GM18505 (cell line): ENCODE results near the gene ZFP3.
"Not testable (repeated sequence)": the region's sequence is repeated elsewhere in the genome, so short reads cannot be mapped to it uniquely, and the experiment has no call there.

Experiments used
- ATAC-seq: cut with Tn5 transposase; IDR thresholded peaks from one replicate; pipeline ENCODE4 v1.9.1; 2021; ENCODE audit not compliant: unreplicated experiment
- POLR2A ChIP-seq: IDR thresholded peaks from 4 replicates; pipeline ENCODE4 v1.6.1; 2011; ENCODE audit warnings: borderline replicate concordance; ENCODE audit not compliant: insufficient read depth, insufficient read length; ENCODE audit errors: extremely low read depth

The ZFP3 gene

GRCh38 chr17:5078106-5079028, at the start of gene ZFP3:
Gene ZFP3 (plus strand): TSS chr17:5078467. CDS start chr17:5091505, 13,038 bp downstream.
- TF ChIP-seq POLR2A = peak; percentile 78
- ATAC-seq = peak; percentile 77

GRCh38 chr17:5030168-5030567, 48.1 kb upstream of the ZFP3 start:
- not testable (repeated sequence) for ATAC-seq

- peak; percentile 30 for TF ChIP-seq POLR2A
- ATAC-seq = no peak
Measured at GRCh38 chr17:5031365-5032082, 46.7 kb upstream of the ZFP3 start.

GRCh38 chr17:5032865-5033264, 45.4 kb upstream of the ZFP3 start:
- no peak for TF ChIP-seq POLR2A
- ATAC-seq = no peak

- no peak for TF ChIP-seq POLR2A
- ATAC-seq = no peak
Measured at GRCh38 chr17:5033352-5034015, 44.8 kb upstream of the ZFP3 start.

- TF ChIP-seq POLR2A = no peak
- ATAC-seq = no peak
Measured at GRCh38 chr17:5034063-5034462, 44.2 kb upstream of the ZFP3 start.

- no peak for TF ChIP-seq POLR2A
- ATAC-seq = no peak
Measured at GRCh38 chr17:5034651-5035050, 43.6 kb upstream of the ZFP3 start.

GRCh38 chr17:5035315-5035714, 43.0 kb upstream of the ZFP3 start, which contains the start of gene SLC52A1:
Gene SLC52A1 (minus strand): TSS chr17:5035426. CDS start chr17:5034606, 820 bp downstream.
- no peak for TF ChIP-seq POLR2A
- no peak for ATAC-seq

- no peak for TF ChIP-seq POLR2A
- no peak for ATAC-seq
Measured at GRCh38 chr17:5042157-5043022, 35.9 kb upstream of the ZFP3 start.

GRCh38 chr17:5043524-5043923, 34.7 kb upstream of the ZFP3 start:
- no peak for TF ChIP-seq POLR2A
- no peak for ATAC-seq

- ATAC-seq = no peak
- no peak for TF ChIP-seq POLR2A
Measured at GRCh38 chr17:5044630-5045029, 33.6 kb upstream of the ZFP3 start.

GRCh38 chr17:5045496-5045895, 32.8 kb upstream of the ZFP3 start:
- no peak for TF ChIP-seq POLR2A
- ATAC-seq = no peak
